Subcutaneous abdominal adipose tissue (tissue), 5 donors: Measurements from ENCODE around the gene PBX1.

Experiments
- H3K27ac ChIP-seq: one replicate; pipeline ENCODE4 v1.7.0; 2013; ENCODE audit warnings: low read depth, mild to moderate bottlenecking, inconsistent platforms, low read length, moderate library complexity
- H3K27me3 ChIP-seq, 5 donors: one replicate each; pipeline ENCODE4 v1.7.0; 2013; ENCODE audit warnings: low read length in 5 of 5, inconsistent platforms in 1 of 5; ENCODE audit not compliant: control insufficient read depth in 5 of 5, insufficient read depth in 4 of 5
- H3K36me3 ChIP-seq, 5 donors: one replicate each; pipeline ENCODE4 v1.7.0; 2013; ENCODE audit warnings: low read length in 5 of 5; ENCODE audit not compliant: control insufficient read depth in 5 of 5, insufficient read depth in 5 of 5
- H3K4me1 ChIP-seq, 5 donors: one replicate each; pipeline ENCODE4 v1.7.0; 2013; ENCODE audit warnings: low read length in 5 of 5, mild to moderate bottlenecking in 3 of 5, moderate library complexity in 1 of 5; ENCODE audit not compliant: control insufficient read depth in 5 of 5, insufficient read depth in 5 of 5
- H3K4me3 ChIP-seq, 5 donors: one replicate each; pipeline ENCODE4 v1.7.0; 2013; ENCODE audit warnings: low read length in 5 of 5, low read depth in 1 of 5
- H3K9ac ChIP-seq, 5 donors: one replicate each; pipeline ENCODE4 v1.7.0; 2013; ENCODE audit warnings: low read length in 5 of 5, mild to moderate bottlenecking in 4 of 5, moderate library complexity in 3 of 5
- H3K9me3 ChIP-seq, 5 donors: one replicate each; pipeline ENCODE4 v1.7.0; 2013; ENCODE audit warnings: low read length in 5 of 5; ENCODE audit not compliant: control insufficient read depth in 5 of 5
- donor health status: healthy.
- donor health status: healthy.
- donor health status: healthy.
- donor health status: healthy.
- donor health status: healthy.

PBX1 gene

DNA sequence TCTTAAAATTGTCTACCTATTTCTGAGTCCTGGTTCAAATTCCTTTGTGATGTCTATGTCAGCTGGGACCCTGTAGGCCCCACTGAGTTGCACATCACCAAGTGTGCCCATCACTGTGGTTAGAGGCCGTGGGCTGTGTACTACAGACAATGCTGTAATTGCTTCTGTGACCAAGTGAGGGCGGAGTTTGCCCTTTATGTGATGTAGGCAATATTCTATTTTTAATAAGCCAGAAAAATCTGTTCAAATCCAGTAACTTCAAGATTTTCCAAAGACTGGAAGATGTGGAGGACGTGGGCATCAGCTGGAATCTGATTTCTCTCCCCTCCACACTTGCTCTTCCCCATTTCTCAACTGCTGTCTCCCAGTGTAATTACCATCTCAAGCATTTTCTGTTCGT is 215.4 kb downstream of the PBX1 start:
- Histone ChIP-seq H3K4me3 (no peak overlapping the region), H3K36me3 (no peaks in the 10 kb centered on the region), H3K27ac (no peak overlapping the region), H3K4me1 (peaks cover 0 to 37% (median 28%) of the 10 kb centered on the region in 5 donors), H3K9me3 (no peaks in the 10 kb centered on the region), H3K9ac (no peak overlapping the region), H3K27me3 (no peaks in the 10 kb centered on the region)

GRCh38 chr1:164774819-164775654 is 216.1 kb downstream of the PBX1 start:
- Histone ChIP-seq H3K27ac (no peak overlapping the region), H3K9ac (no peak overlapping the region)

DNA sequence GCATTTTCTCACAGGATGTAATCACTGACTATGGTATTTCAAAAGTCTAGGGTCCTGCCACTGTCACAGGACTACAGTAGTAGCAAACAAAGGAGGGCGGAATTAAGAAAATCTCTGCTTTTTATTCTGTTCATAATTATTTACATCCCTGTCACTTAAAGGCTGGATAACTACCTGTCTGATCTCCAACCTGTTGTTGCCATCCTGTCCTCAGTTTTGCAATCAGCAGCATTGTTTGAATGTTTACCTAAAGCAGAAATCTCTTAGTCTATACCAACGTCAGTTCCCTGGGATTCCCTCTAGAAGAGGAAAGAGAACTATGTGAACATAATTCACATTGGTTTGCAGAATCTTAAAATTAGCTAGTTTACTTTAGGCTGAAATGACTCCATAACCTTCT is 218.5 kb downstream of the PBX1 start:
- Histone ChIP-seq H3K27ac (no peak overlapping the region), H3K27me3 (no peaks in the 10 kb centered on the region), H3K4me3 (no peak overlapping the region), H3K4me1 (peaks cover 0 to 36% (median 28%) of the 10 kb centered on the region in 5 donors), H3K9ac (no peak overlapping the region), H3K9me3 (no peaks in the 10 kb centered on the region), H3K36me3 (no peaks in the 10 kb centered on the region)

More at GRCh38 chr1:164774819-164775654, 216.1 kb downstream of the PBX1 start:
- H3K36me3 ChIP-seq: no peaks in the 10 kb centered on the region
- no peaks in the 10 kb centered on the region for H3K9me3 ChIP-seq
- peaks cover 0 to 38% (median 28%) of the 10 kb centered on the region in 5 donors for H3K4me1 ChIP-seq
- H3K4me3 ChIP-seq: no peak overlapping the region
- no peaks in the 10 kb centered on the region for H3K27me3 ChIP-seq

DNA sequence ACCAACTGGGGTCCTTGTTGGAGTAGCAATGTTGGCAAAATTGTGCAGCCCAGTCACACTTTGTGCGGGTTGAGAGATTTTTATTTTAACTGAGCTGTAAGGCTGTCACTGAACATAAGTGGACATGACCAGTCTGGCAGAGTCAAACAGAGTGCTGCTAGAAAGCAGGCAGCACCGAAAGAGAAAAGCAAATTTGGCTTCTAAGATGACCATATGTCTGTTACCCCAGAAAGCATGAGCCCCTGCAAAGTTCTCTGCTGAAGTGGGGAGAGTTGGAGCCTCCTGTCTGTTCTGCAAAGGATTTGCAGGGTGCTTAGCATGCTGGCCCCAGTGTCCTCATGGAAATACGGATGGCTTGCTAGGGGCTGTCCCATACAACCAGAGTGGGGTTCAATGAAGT is 220.4 kb downstream of the PBX1 start:
- H3K27me3 ChIP-seq: no peaks in the 10 kb centered on the region
- H3K9me3 ChIP-seq: no peaks in the 10 kb centered on the region
- H3K4me3 ChIP-seq: no peak overlapping the region
- no peak overlapping the region for H3K27ac ChIP-seq
- H3K36me3 ChIP-seq: no peaks in the 10 kb centered on the region
- peaks cover 0 to 47% (median 40%) of the 10 kb centered on the region in 5 donors for H3K4me1 ChIP-seq
- H3K9ac ChIP-seq: no peak overlapping the region

DNA sequence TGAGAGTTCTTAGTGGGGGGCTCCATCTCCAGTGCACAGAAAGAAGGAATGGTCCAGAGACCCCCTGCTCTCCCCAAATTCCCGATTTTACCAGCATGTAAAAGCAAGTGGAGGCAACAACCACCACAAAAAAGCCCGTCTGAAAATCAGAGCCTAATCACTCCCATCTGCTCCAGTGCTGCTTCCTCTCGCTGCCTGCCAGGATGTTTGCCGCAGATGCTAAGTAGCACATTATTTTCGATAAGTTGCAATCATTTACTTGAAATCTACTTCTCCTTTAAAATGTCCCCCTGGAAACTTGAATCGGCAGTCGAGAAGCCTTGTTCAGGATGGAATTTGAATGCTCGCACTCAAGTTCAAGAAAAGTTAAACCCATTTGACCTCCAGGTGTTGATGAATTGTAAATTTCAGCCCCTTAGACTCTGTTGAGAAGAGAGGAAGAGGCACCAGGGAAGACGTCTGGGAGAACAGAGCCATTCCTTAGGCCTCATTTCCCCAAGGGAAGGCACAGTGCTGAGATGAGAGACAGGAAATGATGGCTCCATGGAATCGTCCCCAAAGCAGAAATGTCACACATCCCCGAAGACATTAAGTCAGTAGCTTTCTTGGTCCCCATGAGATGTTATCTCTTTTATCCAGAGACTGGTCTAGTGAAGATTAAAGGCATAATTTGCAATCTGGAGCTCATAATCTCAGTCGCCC is 221.3 kb downstream of the PBX1 start:
- Histone ChIP-seq H3K9ac (no peak overlapping the region), H3K4me1 (peaks cover 0 to 56% (median 39%) of the 10 kb centered on the region in 5 donors), H3K9me3 (no peaks in the 10 kb centered on the region), H3K4me3 (no peak overlapping the region), H3K27me3 (no peaks in the 10 kb centered on the region), H3K27ac (peak overlapping the region; percentile 55), H3K36me3 (no peaks in the 10 kb centered on the region)

- H3K27ac ChIP-seq: peak overlapping the region; percentile 55
- peaks cover 0 to 62% (median 45%) of the 10 kb centered on the region in 5 donors for H3K4me1 ChIP-seq
- H3K27me3 ChIP-seq: no peaks in the 10 kb centered on the region
- no peak overlapping the region for H3K4me3 ChIP-seq
- H3K9ac ChIP-seq: no peak overlapping the region
- H3K36me3 ChIP-seq: no peaks in the 10 kb centered on the region
- H3K9me3 ChIP-seq: no peaks in the 10 kb centered on the region
Measured at GRCh38 chr1:164780863-164781262, 221.9 kb downstream of the PBX1 start.

GRCh38 chr1:164781972-164782371 is 223.0 kb downstream of the PBX1 start:
- H3K27me3 ChIP-seq: no peaks in the 10 kb centered on the region
- peak overlapping the region; percentile 26 for H3K27ac ChIP-seq
- no peak overlapping the region for H3K4me3 ChIP-seq
- H3K9ac ChIP-seq: no peak overlapping the region
- no peaks in the 10 kb centered on the region for H3K36me3 ChIP-seq
- H3K9me3 ChIP-seq: no peaks in the 10 kb centered on the region
- H3K4me1 ChIP-seq: peaks cover 0 to 73% (median 54%) of the 10 kb centered on the region in 5 donors

DNA sequence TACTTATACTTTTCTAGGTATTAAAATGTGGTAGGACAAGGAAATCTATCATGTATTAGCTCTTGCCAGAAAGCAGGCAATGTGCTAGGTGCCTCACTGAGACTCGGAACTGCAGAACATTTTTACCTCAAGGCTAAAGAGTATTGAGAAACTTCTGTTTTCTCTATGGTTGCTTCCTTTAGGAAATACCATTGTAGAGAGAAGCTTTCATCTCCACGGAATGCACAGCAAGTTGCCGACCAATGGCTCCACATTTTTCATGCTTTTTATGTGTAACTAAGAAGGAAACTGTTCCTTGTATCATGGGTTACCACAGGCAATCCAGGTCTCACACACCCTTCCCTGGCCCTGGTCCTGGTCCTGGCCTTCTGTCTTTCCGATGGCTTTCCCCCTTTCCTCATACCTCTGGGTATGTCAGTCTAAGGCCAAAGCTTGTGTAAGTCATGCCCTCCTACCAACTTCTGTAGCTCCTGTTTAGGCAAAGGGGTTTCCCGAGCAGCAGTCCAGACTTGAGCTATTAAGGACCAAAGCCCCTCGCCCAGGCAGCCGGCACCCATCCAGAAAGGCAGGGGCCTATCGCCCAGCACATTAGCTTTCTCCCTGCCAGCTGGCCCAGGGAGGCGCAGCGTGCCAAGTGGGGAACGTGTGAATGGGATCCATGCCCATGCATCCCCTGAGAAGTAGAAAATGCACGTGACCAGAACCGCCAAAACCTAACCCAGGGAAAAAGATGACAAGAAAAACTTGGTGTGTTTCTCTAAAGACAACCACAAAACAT is 225.0 kb downstream of the PBX1 start:
- peak overlapping the region; percentile 48 for H3K27ac ChIP-seq
- H3K9me3 ChIP-seq: no peaks in the 10 kb centered on the region
- H3K4me1 ChIP-seq: peaks cover 0 to 80% (median 60%) of the 10 kb centered on the region in 5 donors
- no peaks in the 10 kb centered on the region for H3K36me3 ChIP-seq
- H3K9ac ChIP-seq: no peak overlapping the region
- H3K4me3 ChIP-seq: no peak overlapping the region
- no peaks in the 10 kb centered on the region for H3K27me3 ChIP-seq

DNA sequence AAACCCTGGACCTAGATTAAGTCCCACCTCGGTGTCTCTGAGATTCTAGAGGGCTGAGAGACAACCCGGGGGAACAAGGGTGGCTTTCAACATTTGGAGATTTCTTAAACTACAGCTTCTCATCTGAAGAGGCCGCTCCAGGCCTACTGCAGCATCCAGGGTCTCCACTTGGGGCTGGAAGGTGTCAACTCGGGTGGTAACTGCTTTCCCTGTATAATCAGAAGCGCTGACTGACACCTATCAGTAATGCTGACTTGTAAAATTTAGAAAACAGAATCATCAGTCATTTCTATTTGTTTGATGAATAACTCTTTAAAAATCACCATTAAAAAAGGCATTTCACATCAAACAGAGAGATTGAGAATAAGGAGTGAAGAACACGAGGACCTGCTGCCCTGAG is 226.0 kb downstream of the PBX1 start:
- Histone ChIP-seq H3K4me1 (peaks cover 0 to 75% (median 56%) of the 10 kb centered on the region in 5 donors), H3K36me3 (no peaks in the 10 kb centered on the region), H3K27me3 (no peaks in the 10 kb centered on the region), H3K4me3 (no peak overlapping the region), H3K9ac (peak overlapping the region in 1 of 5 donors; percentile 35), H3K27ac (peak overlapping the region; percentile 48), H3K9me3 (no peaks in the 10 kb centered on the region)
